Measurements from ENCODE around the gene NOTO.
A peak's percentile ranks its signal among the peaks of the same experiment; 100 is the strongest.

Gene NOTO

DNA sequence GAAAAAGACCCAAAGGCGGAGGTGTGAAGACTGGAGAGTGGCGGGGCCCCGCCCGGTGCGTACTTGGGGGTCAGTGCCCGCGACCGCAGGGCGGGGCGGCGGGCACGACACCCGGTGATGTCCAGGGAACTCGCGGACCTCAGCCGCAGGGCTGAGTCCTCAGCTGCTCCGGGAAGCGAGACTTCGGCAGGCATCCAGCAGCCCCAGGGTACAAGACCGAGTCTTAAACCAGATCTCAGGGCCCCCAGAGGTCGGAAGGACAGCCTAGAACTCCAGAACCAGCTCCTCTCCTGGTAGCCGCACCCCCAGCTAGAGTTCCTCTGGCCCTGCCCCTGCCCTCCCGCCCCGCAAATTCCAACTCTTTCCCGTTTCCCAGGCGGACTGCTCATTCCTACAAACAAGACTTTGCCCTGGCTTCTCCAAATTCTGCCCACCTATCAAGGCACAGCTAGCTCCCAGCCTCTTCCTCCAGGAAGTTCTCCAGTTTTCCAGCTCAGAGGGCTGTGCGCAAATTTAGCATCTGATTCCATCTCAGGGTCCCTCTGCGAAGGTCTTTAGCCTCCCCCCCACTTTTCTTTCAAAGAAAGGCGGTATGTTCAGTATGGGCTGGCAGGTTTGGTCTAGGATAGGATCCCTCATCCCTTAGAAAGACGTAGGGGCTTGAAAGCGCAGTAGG lies 26.0 kb upstream of the NOTO start:
- peak overlapping the region in 2 of 3 experiments; percentile 20 to 73 for H3K27ac Mint-ChIP-seq
- no peaks in the 10 kb centered on the region for H3K36me3 Mint-ChIP-seq (ENCODE audit: low read depth)
- TF ChIP-seq, protein P1, sequence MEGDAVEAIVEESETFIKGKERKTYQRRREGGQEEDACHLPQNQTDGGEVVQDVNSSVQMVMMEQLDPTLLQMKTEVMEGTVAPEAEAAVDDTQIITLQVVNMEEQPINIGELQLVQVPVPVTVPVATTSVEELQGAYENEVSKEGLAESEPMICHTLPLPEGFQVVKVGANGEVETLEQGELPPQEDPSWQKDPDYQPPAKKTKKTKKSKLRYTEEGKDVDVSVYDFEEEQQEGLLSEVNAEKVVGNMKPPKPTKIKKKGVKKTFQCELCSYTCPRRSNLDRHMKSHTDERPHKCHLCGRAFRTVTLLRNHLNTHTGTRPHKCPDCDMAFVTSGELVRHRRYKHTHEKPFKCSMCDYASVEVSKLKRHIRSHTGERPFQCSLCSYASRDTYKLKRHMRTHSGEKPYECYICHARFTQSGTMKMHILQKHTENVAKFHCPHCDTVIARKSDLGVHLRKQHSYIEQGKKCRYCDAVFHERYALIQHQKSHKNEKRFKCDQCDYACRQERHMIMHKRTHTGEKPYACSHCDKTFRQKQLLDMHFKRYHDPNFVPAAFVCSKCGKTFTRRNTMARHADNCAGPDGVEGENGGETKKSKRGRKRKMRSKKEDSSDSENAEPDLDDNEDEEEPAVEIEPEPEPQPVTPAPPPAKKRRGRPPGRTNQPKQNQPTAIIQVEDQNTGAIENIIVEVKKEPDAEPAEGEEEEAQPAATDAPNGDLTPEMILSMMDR (IDR thresholded peaks at IDR 0.05; ENCODE audit: unreplicated experiment in 3 of 3): no peak
- peaks cover 13% of the 10 kb centered on the region for H3K4me1 Mint-ChIP-seq
- H3K4me3 Mint-ChIP-seq: peak overlapping the region; percentile 89 to 91 (median 90)
- H3K9me3 Mint-ChIP-seq: no peaks in the 10 kb centered on the region
- H3K27me3 Mint-ChIP-seq (ENCODE audit: low read depth): peaks cover 92% of the 10 kb centered on the region

DNA sequence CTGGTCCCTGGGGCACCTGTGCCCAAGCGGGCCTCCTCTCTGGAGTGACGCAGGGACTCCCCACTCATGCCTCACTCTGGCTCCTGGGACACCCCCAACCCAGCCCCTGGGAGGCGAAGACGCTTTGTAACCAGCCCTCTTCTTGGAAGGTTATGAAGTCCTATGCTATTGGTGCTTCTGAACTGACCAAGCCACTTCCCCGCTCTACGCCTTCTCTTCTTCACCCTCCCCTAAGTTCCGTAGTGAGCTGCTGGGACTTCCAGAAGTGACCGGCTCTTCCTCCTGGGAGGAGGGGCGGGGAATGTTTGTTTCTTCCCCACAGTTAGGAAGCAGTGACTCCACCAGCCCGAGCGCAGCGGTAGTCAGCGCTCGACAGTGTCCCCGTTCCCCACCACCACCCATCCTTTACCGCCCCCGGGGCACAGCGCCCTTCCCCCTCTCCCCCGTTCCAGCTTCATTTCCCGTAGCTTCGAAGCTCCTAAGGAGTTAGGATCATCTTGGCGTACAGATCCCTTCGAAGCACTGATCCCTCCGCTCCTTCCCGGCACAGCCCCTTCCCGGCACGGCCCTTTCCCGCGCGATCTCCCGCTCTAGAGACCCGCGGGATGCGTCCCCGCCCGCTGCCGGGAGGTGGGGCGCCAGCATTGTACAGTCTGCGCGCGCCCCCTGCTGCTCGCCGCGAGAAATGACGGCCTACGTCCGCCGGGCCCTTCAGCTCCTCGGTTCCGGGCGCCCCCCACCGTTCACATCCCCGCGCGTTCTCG lies 25.3 kb upstream of the NOTO start:
- peaks cover 13% of the 10 kb centered on the region for H3K4me1 Mint-ChIP-seq
- H3K27me3 Mint-ChIP-seq (ENCODE audit: low read depth): peaks cover 94% of the 10 kb centered on the region
- H3K4me3 Mint-ChIP-seq: peak overlapping the region; percentile 89 to 91 (median 90)
- no peaks in the 10 kb centered on the region for H3K36me3 Mint-ChIP-seq (ENCODE audit: low read depth)
- TF ChIP-seq, protein P1 (IDR thresholded peaks at IDR 0.05; ENCODE audit: unreplicated experiment in 3 of 3): peak; percentile 95 to 98 (median 97)
- H3K27ac Mint-ChIP-seq: peak overlapping the region; percentile 27 to 73 (median 43)
- no peaks in the 10 kb centered on the region for H3K9me3 Mint-ChIP-seq

DNA sequence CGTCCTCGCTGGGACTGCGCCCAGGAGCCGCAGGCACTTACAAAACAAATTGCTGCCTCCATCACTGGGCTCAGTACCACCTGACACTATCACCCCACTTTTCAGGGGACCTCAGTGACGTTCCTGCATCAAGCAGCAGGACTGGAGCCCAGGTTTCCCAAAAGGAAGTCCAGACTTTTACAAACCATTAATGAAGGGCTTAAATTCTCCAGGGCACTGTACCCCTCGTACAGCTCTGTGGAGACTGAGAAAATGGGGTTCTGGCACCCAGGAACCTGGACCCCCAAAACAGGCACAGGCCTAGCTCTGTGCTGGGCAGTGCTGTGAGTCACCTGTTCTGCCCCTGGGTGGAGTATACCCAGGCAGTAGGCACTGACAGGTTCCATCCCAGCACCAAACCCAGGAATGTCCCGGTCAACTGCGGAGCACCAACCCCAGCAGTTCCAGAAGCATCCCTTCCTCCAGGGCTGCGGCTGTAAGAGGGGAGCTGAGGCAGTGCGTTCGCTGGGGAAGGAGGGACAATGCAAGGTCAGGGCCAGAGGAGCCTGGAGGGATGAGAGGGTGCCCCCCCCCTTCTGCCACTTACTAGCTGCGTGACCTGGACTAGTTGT lies 24.6 kb upstream of the NOTO start:
- peaks cover 13% of the 10 kb centered on the region for H3K4me1 Mint-ChIP-seq

DNA sequence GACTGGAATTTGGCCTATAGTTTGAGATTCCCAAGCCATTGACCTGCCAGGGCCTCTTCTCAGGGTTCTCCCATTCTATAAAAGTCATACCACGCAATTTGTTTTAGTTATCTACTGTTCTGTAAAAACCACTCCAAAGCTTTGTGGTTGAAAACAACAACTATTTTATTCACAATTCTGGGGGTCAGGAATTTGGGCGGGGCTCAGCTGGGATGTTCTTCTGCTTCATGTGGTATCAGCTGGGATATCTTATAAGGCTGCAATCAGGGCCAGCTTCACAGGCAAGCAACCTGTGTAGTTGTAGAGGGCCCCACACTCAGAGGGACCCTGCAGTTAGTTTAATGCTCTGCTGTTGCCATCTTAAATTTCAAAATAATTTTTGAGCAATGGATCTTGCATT lies 16.4 kb upstream of the NOTO start:
- Mint-ChIP-seq H3K4me3 (no peak overlapping the region), H3K4me1 (no peaks in the 10 kb centered on the region), H3K9me3 (peaks cover 5% of the 10 kb centered on the region), H3K36me3 (ENCODE audit: low read depth) (no peaks in the 10 kb centered on the region), H3K27ac (no peak overlapping the region), H3K27me3 (ENCODE audit: low read depth) (peaks cover 91% of the 10 kb centered on the region)
- TF ChIP-seq, protein P1 (IDR thresholded peaks at IDR 0.05; ENCODE audit: unreplicated experiment in 3 of 3): no peak

More for the DNA sequence above, 24.6 kb upstream of the NOTO start:
- H3K27ac Mint-ChIP-seq: peak overlapping the region in 1 of 3 experiments; percentile 27
- no peaks in the 10 kb centered on the region for H3K36me3 Mint-ChIP-seq (ENCODE audit: low read depth)
- peaks cover 94% of the 10 kb centered on the region for H3K27me3 Mint-ChIP-seq (ENCODE audit: low read depth)
- no peaks in the 10 kb centered on the region for H3K9me3 Mint-ChIP-seq
- TF ChIP-seq, protein P1 (IDR thresholded peaks at IDR 0.05; ENCODE audit: unreplicated experiment in 3 of 3): no peak
- H3K4me3 Mint-ChIP-seq: peak overlapping the region; percentile 89 to 91 (median 90)

DNA sequence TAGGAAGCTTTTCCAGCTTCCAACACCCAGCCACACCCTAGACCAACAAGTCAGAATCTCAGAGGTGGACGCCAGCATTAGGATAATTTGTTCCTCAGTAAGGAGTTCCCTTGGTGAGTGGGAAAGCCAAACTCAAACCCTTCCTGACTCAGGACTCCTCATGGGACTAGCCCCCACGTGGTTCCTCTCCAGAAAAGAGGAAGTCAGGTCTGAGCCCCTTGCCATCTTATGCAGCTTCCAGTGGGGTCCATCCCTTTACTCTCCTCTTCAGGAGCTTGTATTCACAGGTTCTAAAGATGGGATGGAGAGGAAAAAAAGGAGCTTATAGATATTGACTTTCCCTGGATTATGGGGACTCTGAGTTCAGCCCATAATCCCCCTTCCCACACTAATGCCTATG lies 14.8 kb upstream of the NOTO start:
- H3K36me3 Mint-ChIP-seq (ENCODE audit: low read depth): no peaks in the 10 kb centered on the region
- no peak overlapping the region for H3K27ac Mint-ChIP-seq
- no peak overlapping the region for H3K4me3 Mint-ChIP-seq
- H3K4me1 Mint-ChIP-seq: no peaks in the 10 kb centered on the region
- TF ChIP-seq, protein P1 (IDR thresholded peaks at IDR 0.05; ENCODE audit: unreplicated experiment in 3 of 3): no peak
- H3K27me3 Mint-ChIP-seq (ENCODE audit: low read depth): peaks cover 89% of the 10 kb centered on the region
- peaks cover 5% of the 10 kb centered on the region for H3K9me3 Mint-ChIP-seq
